Colonic mucosa (tissue), 4 donors: ENCODE data around the gene FOSL1. TPM values are rescaled to one million over a fixed set of nuclear protein-coding genes. Genes with fewer than 3 reads are reported as not detected.

ENCODE experiments used
- DNase-seq: peaks from one replicate; pipeline ENCODE4 v3.0.0-alpha.2; 2020
- H3K27ac ChIP-seq: fragments of 200-600 bp; one replicate; pipeline ENCODE4 v1.8.0; 2021
- H3K27me3 ChIP-seq: fragments of 200-600 bp; one replicate; pipeline ENCODE4 v1.8.0; 2021
- H3K36me3 ChIP-seq: fragments of 200-600 bp; one replicate; pipeline ENCODE4 v1.8.0; 2021
- H3K4me1 ChIP-seq: fragments of 200-600 bp; one replicate; pipeline ENCODE4 v1.8.0; 2021; ENCODE audit warnings: mild to moderate bottlenecking
- H3K4me3 ChIP-seq: fragments of 200-600 bp; one replicate; pipeline ENCODE4 v1.8.0; 2021
- H3K9ac ChIP-seq, 2 donors: one replicate each; pipeline ENCODE4 v1.7.0; 2013; ENCODE audit warnings: control low read depth in 2 of 2, low read depth in 2 of 2, low read length in 2 of 2
- H3K9me3 ChIP-seq: fragments of 200-600 bp; one replicate; pipeline ENCODE4 v1.8.0; 2021
- CTCF ChIP-seq: fragments of 200-600 bp; IDR thresholded peaks from one replicate; pipeline ENCODE4 v1.8.0; 2022; ENCODE audit warnings: antibody characterized with exemption, mild to moderate bottlenecking
- intact Hi-C: fragments of 100-400 bp; cut with DNase I; formaldehyde crosslinking; loops from one replicate; pipeline ENCODE4 v1.14.1; 2022
- total RNA-seq, 2 donors: library from RNA; stranded (reverse); fragmentation: NEBNext Ultra II Directional in 1 of 2; extraction: Animal tissue kit (Norgen Biotek cat#: 25700) in 1 of 2; gene quantifications; one replicate each; pipeline ENCODE4 v1.2.1, GENCODE V29; 2021
- donor health status: healthy.
- donor health status: DM: no; HTN: no; CAD: no.
- donor health status: DM: no; HTN: no; CAD: no.

Gene FOSL1
- total RNA-seq, 2 donors from 2014 or later: 0.84 to 4.2 TPM

GRCh38 chr11:65880027-65880426, 20.2 kb downstream of the FOSL1 start:
- Histone ChIP-seq H3K27me3 (no peaks in the 10 kb centered on the region), H3K4me3 (no peak overlapping the region), H3K27ac (no peak overlapping the region), H3K9ac (no peak overlapping the region), H3K9me3 (no peaks in the 10 kb centered on the region), H3K36me3 (peaks cover 7% of the 10 kb centered on the region), H3K4me1 (no peaks in the 10 kb centered on the region)
- no peak for TF ChIP-seq CTCF
- intact Hi-C loops: no loop called here
- no peak for DNase-seq

GRCh38 chr11:65879617-65880016, 20.6 kb downstream of the FOSL1 start, which contains the start of gene CTSW:
Gene CTSW, plus strand, starts transcription at chr11:65879837. Its CDS starts 18 bp downstream, at chr11:65879855.
- intact Hi-C loops: no loop called here
- Histone ChIP-seq H3K27ac (no peak within 1 kb of the TSS), H3K36me3 (peaks cover 7% of the 10 kb centered on the region), H3K9ac (no peak within 1 kb of the TSS), H3K9me3 (no peaks in the 10 kb centered on the region), H3K27me3 (no peaks in the 10 kb centered on the region), H3K4me1 (no peaks in the 10 kb centered on the region), H3K4me3 (no peak within 1 kb of the TSS)
- TF ChIP-seq CTCF: no peak
- DNase-seq: no peak

- peak overlapping the region; percentile 33 for H3K4me3 ChIP-seq
- no peaks in the 10 kb centered on the region for H3K36me3 ChIP-seq
- peak overlapping the region; percentile 75 to 88 for H3K9ac ChIP-seq
- no peak for TF ChIP-seq CTCF
- peak overlapping the region; percentile 63 for H3K27ac ChIP-seq
- peak; percentile 97 for DNase-seq
- no peaks in the 10 kb centered on the region for H3K9me3 ChIP-seq
- intact Hi-C loops: no loop called here
- H3K4me1 ChIP-seq: no peaks in the 10 kb centered on the region
- H3K27me3 ChIP-seq: no peaks in the 10 kb centered on the region
Measured at GRCh38 chr11:65873318-65874156, 26.7 kb downstream of the FOSL1 start.

GRCh38 chr11:65872586-65873317, 27.4 kb downstream of the FOSL1 start, which contains the start of gene EFEMP2:
Gene EFEMP2, minus strand, starts transcription at chr11:65872800. Its CDS starts 446 bp downstream, at chr11:65872354.
- H3K36me3 ChIP-seq: no peaks in the 10 kb centered on the region
- no peaks in the 10 kb centered on the region for H3K9me3 ChIP-seq
- intact Hi-C loops: no loop called here
- H3K4me1 ChIP-seq: no peaks in the 10 kb centered on the region
- H3K27me3 ChIP-seq: no peaks in the 10 kb centered on the region
- no peak for DNase-seq
- peak within 1 kb of the TSS; percentile 33 for H3K4me3 ChIP-seq
- no peak for TF ChIP-seq CTCF
- H3K27ac ChIP-seq: peak within 1 kb of the TSS; percentile 67
- peak within 1 kb of the TSS; percentile 75 to 88 for H3K9ac ChIP-seq

GRCh38 chr11:65871811-65872548, 28.2 kb downstream of the FOSL1 start:
- peak overlapping the region; percentile 33 for H3K4me3 ChIP-seq
- H3K9ac ChIP-seq: peak overlapping the region; percentile 65 to 75

More at GRCh38 chr11:65871811-65872548, 28.2 kb downstream of the FOSL1 start:
- no peaks in the 10 kb centered on the region for H3K4me1 ChIP-seq
- no peaks in the 10 kb centered on the region for H3K36me3 ChIP-seq
- H3K27me3 ChIP-seq: no peaks in the 10 kb centered on the region
- no peak for TF ChIP-seq CTCF
- intact Hi-C loops: no loop called here
- no peaks in the 10 kb centered on the region for H3K9me3 ChIP-seq
- peak overlapping the region; percentile 67 for H3K27ac ChIP-seq
- DNase-seq: no peak
